Breast epithelium (tissue), 4 donors: ENCODE measurements around the gene RGS9. TPM values are rescaled to one million over a fixed set of nuclear protein-coding genes. Genes with fewer than 3 reads are reported as not detected.

ENCODE experiments used
- DNase-seq, 2 donors: peaks; one replicate each; pipeline ENCODE4 v3.0.0-alpha.2; 2019; ENCODE audit warnings: low spot score in 2 of 2
- H3K27ac ChIP-seq, 2 donors: fragments of 200-600 bp; sonication (generic) in 1 of 2; one replicate each; pipeline ENCODE4 v1.5.1; 2016 to 2019; ENCODE audit warnings: mild to moderate bottlenecking in 1 of 2
- H3K27me3 ChIP-seq, 2 donors: fragments of 200-600 bp; sonication (generic) in 1 of 2; one replicate each; pipeline versions ENCODE4 v1.5.1 to v1.6.0; 2017 to 2019; ENCODE audit warnings: control low read depth in 1 of 2, mild to moderate bottlenecking in 1 of 2
- H3K36me3 ChIP-seq: fragments of 200-600 bp; one replicate; pipeline ENCODE4 v1.5.1; 2019
- H3K4me1 ChIP-seq, 2 donors: fragments of 200-600 bp; sonication (generic); one replicate each; pipeline ENCODE4 v1.5.1; 2016 to 2019; ENCODE audit warnings: control low read depth in 1 of 2
- H3K4me3 ChIP-seq, 3 donors: fragments of 200-600 bp; sonication (generic); 1 replicate in 2 of 3; 2 replicates in 1 of 3; pipeline ENCODE4 v1.5.1; 2016 to 2019; ENCODE audit warnings: mild to moderate bottlenecking in 3 of 3, moderate library complexity in 2 of 3
- H3K9me3 ChIP-seq, 2 donors: fragments of 200-600 bp; sonication (generic) in 1 of 2; one replicate each; pipeline ENCODE4 v1.5.1; 2016 to 2019; ENCODE audit warnings: control low read depth in 1 of 2
- POLR2A ChIP-seq: fragments of 450-650 bp; IDR thresholded peaks from one replicate; pipeline ENCODE4 v1.6.1; 2016; ENCODE audit warnings: antibody characterized with exemption, mild to moderate bottlenecking, moderate library complexity
- POLR2AphosphoS5 ChIP-seq, 3 donors: sonication (generic); formaldehyde crosslinking; IDR thresholded peaks; one replicate each; pipeline ENCODE4 v1.6.1; 2017; ENCODE audit warnings: antibody characterized with exemption in 3 of 3
- intact Hi-C: fragments of 100-400 bp; cut with DNase I; formaldehyde crosslinking; loops from one replicate; pipeline ENCODE4 v1.15.1; 2023; ENCODE audit warnings: low total_unique reads
- total RNA-seq, 3 donors: library from RNA; depleted of rRNA; stranded (reverse); fragments of >200 nt; gene quantifications; one replicate each; pipeline ENCODE4 v1.1.0, GENCODE V29; 2016
- TF ChIP-seq, protein P1 (sequence below), 3 donors: fragments of 450-650 bp; IDR thresholded peaks; one replicate each; pipeline ENCODE4 v1.5.1; 2016 to 2017; ENCODE audit warnings: antibody characterized with exemption in 3 of 3, mild to moderate bottlenecking in 3 of 3, moderate library complexity in 3 of 3

The RGS9 gene
- total RNA-seq, 3 donors from 2014 or later, result 1.6 to 6.9 (median 5.0) TPM

DNA sequence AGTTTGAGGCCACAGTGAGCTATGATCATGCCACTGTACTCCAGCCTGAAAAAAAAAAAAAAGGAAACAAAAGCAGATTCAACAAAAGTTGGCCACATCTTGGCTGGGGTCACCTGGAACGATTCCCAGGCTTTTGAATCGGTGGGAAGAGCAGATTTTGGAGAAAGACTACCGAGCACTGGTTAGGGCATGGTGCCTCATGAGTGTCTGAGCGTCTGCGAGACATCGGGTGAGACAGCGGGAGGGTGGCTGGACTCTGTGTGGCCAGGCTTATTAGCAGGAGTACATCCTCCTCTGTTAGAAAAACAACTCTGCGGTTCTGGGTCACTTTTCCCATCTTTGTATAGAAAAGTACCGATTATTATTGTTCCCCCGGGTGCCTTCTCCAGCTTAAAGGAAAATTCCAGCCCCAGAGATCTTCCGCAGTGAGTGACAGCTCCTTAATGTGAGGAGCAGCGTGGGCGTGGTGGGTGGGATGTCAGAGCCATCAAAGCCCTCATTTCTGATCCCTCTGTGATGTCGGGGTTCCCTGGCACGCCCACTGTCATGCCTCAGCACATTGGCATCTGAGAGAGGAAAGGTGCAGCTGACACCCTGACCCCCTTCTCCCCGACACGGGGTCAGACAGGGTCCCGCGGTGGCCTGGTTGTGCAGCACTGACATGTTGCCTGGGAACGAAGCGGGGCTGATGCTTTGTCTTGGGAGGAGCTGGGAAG lies 6.9 kb downstream of the RGS9 start:
- Histone ChIP-seq H3K27ac (no peak overlapping the region), H3K9me3 (no peaks in the 10 kb centered on the region), H3K4me3 (no peak overlapping the region), H3K27me3 (peaks cover 0 to 8% of the 10 kb centered on the region in 2 donors), H3K4me1 (no peaks in the 10 kb centered on the region), H3K36me3 (no peaks in the 10 kb centered on the region)
- no peak for DNase-seq
- intact Hi-C loops, result no loop called here
- TF ChIP-seq, protein P1, sequence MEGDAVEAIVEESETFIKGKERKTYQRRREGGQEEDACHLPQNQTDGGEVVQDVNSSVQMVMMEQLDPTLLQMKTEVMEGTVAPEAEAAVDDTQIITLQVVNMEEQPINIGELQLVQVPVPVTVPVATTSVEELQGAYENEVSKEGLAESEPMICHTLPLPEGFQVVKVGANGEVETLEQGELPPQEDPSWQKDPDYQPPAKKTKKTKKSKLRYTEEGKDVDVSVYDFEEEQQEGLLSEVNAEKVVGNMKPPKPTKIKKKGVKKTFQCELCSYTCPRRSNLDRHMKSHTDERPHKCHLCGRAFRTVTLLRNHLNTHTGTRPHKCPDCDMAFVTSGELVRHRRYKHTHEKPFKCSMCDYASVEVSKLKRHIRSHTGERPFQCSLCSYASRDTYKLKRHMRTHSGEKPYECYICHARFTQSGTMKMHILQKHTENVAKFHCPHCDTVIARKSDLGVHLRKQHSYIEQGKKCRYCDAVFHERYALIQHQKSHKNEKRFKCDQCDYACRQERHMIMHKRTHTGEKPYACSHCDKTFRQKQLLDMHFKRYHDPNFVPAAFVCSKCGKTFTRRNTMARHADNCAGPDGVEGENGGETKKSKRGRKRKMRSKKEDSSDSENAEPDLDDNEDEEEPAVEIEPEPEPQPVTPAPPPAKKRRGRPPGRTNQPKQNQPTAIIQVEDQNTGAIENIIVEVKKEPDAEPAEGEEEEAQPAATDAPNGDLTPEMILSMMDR (IDR thresholded peaks at IDR 0.05), result no peak
- TF ChIP-seq POLR2A, result no peak
- no peak for TF ChIP-seq POLR2AphosphoS5 (IDR thresholded peaks at IDR 0.05)

DNA sequence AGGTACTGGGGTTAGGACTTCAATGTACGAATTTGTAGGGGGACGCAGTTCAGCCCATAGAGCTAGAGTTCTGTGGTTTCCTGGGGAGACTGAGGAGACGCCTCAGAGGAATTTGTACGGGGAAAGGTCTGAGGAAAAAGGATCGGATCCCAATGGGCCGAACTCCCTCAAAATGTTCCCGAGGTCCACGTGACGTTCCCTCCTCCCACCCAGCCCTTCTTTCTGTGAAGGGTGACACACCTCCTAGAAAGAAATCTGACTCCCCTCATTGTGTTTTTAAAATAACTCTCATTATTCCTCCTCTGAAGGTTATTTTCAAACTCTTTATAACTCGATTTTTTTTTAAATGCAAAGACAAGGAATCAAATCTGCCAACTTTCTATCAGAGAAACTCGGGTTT lies 8.6 kb downstream of the RGS9 start:
- Histone ChIP-seq H3K9me3 (no peaks in the 10 kb centered on the region), H3K36me3 (no peaks in the 10 kb centered on the region), H3K4me3 (no peak overlapping the region), H3K4me1 (no peaks in the 10 kb centered on the region), H3K27me3 (no peaks in the 10 kb centered on the region), H3K27ac (no peak overlapping the region)
- intact Hi-C loops, result no loop called here
- no peak for DNase-seq
- TF ChIP-seq POLR2AphosphoS5 (IDR thresholded peaks at IDR 0.05), result no peak
- TF ChIP-seq, protein P1 (IDR thresholded peaks at IDR 0.05), result no peak
- TF ChIP-seq POLR2A, result no peak

DNA sequence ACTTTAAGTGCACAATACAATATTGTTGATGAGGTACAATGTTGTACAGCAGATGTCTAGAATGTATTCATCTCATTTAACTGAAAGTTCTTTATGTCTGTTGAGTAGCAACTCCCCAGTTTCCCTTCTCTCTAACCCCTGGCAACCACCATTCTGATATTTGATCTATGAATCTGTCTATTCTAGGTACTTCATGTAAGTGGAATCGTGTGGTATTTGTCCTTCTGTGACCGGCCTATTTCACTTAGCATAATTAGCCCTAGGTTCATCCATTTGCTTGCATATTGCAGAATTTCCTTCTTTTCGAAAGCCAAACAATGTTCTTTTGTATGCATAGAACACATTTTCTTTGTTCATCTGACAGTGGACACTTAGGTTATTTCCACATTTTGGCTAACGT lies 10.8 kb downstream of the RGS9 start:
- H3K27me3 ChIP-seq, result no peaks in the 10 kb centered on the region
- no peaks in the 10 kb centered on the region for H3K9me3 ChIP-seq
- H3K4me1 ChIP-seq, result no peaks in the 10 kb centered on the region
- TF ChIP-seq POLR2AphosphoS5 (IDR thresholded peaks at IDR 0.05), result no peak
- TF ChIP-seq, protein P1 (IDR thresholded peaks at IDR 0.05), result no peak
- no peak for TF ChIP-seq POLR2A
- intact Hi-C loops, result no loop called here
- H3K27ac ChIP-seq, result no peak overlapping the region
- H3K36me3 ChIP-seq, result no peaks in the 10 kb centered on the region
- H3K4me3 ChIP-seq, result no peak overlapping the region
- DNase-seq, result no peak

DNA sequence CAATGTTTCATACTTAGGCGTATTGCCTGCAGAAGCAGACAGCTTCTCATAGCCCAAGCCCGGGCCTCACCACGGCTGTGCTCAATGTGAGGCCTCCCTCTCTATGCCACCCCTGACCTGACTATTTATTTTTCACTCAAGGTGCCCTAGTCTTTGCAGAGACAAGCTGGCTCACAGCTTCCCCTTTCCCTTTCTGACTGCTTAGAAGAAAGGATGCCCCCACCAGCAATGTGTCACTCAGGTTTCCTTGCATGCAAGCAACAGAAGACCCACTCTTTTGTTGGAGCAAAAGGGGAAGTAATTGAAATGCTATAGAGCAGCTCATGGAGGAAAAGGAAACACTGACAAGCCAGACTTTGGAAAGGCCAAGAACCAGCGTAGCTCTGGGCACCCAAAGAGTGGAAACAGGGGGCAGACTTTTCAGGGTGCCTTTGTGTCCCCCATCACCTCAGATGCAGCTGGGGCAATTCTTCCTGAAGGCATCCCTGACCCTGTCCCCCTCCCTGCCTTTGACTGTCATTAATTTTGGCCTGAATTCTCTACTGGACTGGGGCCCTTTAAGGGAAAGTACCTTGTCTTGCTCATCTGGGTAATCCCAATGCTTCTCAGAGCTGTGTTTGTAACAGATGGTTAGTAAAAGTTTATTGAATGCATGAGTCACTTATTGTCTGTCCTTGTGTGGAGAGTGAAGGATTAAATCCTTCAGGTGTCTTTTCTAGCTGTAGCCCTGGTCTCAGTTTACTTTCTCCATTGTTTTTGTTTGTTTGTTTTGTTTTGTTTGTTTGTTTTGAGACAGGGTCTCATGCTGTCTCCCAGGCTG lies 17.8 kb downstream of the RGS9 start:
- no peaks in the 10 kb centered on the region for H3K27me3 ChIP-seq
- H3K4me3 ChIP-seq, result no peak overlapping the region
- H3K27ac ChIP-seq, result no peak overlapping the region
- H3K9me3 ChIP-seq, result no peaks in the 10 kb centered on the region
- no peaks in the 10 kb centered on the region for H3K36me3 ChIP-seq
- H3K4me1 ChIP-seq, result no peaks in the 10 kb centered on the region
- DNase-seq, result no peak
- TF ChIP-seq POLR2AphosphoS5 (IDR thresholded peaks at IDR 0.05), result no peak
- no peak for TF ChIP-seq POLR2A
- TF ChIP-seq, protein P1 (IDR thresholded peaks at IDR 0.05), result no peak
- intact Hi-C loops, result no loop called here

DNA sequence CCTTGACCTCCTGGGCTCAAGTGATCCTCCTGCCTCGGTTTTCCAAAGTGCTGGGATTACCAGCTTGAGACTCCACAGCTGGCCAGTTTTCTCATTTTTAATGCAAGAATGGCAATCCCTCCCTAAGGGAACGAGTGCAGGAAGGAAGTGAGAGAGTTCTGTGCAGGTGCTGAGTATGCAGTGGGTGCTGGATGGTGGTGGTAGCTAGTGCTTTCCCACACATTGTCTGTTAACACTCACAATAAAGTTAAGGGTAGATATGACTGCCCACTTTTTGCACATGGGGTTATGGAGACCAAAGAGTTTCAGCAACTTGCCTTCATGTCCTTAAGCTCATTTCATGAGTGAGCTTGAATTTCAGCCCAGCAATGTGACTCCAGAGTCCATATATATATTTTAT lies 18.5 kb downstream of the RGS9 start:
- intact Hi-C loops, result no loop called here
- TF ChIP-seq POLR2A, result no peak
- TF ChIP-seq, protein P1 (IDR thresholded peaks at IDR 0.05), result no peak
- TF ChIP-seq POLR2AphosphoS5 (IDR thresholded peaks at IDR 0.05), result no peak

More for the DNA sequence above, 18.5 kb downstream of the RGS9 start:
- Histone ChIP-seq H3K9me3 (no peaks in the 10 kb centered on the region), H3K36me3 (no peaks in the 10 kb centered on the region), H3K27ac (no peak overlapping the region), H3K4me3 (no peak overlapping the region), H3K4me1 (no peaks in the 10 kb centered on the region), H3K27me3 (no peaks in the 10 kb centered on the region)
- DNase-seq, result no peak
